NCI-H774 (cell line): ENCODE results near the gene SCIN.
"Not testable (repeated sequence)": the region's sequence is repeated elsewhere in the genome, so short reads cannot be mapped to it uniquely, and the experiment has no call there.

ENCODE experiments used
- DNase-seq: peaks from one replicate; lab custom pipeline; 2025; lab: John Stamatoyannopoulos, UW

Gene SCIN

DNA sequence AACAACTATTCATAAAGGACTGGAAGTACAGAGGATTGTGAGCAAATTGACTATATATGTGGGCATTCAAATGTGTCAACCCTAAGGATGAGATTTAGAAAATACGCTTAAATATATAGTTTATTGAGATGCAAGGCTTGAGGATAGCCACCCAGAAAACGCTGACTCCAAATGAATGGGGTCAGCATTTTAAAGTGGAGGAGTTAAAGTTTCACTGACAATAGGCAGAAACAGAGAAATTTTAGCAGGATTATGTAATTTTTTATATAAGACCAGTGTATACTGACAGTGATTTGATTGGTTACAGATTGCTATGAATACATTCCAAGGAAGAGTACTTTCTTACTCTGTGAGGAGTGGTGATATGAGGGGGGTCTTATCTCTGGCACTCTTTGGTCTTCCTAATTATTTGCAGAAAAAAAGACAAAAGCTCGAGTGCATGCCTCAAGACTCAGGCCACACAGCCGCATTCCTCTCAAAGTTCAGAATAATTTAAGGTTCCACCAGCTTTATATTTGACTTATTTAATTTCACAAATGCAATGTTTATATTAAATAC, 78.3 kb downstream of the SCIN start:
- DNase-seq, result no peak

DNA sequence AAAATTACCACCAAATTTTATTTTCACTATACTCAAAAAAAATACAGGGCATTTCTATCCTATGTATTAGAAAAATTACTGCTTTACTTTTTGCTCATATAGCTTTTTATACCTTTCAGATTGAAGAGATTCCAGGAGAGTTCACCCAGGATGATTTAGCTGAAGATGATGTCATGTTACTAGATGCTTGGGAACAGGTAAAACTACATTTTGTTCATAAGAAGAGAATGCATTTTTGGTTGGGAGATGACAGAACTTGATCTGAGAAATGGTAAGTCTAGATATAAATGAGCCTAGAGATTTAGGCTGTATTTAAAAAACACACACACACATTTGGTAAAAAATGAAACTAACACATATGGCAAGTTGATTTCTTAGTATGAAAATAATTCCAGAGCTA, 78.8 kb downstream of the SCIN start:
- no peak for DNase-seq

DNA sequence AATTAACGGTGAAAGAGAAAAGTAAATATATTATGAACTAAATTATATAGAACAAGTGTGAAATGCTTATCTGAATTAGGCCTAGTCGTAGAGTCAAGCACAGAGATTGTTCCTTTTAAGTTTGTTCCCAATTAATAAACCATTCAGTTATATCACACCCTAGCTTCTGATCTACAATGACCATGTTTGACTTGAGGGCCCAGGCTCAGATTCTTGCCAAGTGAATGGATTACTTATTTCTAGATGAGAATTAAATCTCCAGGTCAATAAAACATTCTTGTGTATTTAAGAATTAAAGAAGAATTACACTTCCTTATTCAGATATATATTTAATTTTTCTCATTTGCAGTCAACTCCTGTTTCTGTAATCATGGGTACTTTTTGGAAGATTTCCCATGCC, 79.6 kb downstream of the SCIN start:
- DNase-seq, result no peak

DNA sequence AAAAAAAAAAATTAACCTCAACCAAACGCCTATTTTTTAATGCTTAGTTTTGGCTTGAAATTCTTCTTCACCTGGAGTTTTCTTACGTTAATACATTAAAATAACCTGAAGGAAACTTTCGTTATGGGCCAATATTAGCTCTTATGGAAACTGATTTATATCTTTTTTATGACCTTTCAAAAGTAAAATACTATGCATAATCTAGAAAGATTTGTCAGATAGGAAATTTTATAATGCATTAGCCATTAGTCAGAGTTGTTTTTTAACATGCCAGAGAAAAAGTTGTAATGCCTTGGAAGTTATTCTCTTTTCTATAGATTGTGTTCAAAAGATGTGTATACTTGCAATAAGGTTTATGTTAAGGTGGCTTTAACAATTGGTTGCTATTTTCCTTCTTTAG, 82.6 kb downstream of the SCIN start:
- DNase-seq, result no peak

DNA sequence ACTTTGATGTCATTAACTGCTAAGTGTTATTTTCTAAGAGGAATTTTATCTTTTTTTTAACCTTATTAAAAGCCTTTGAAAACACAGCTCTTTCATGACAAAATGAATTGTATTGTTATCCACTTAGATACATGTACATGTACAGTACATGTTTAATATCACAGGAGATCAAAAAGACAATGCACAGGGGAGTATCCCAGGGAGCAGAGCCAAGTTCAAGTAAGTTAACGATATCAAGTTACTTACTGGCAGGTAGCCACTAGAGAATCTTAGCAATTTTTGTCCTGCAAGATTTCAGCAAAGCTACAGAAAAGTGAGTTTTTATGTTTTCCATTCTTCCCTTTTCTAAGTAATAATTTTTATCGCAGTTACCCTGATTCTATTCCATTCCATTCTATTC, 83.0 kb downstream of the SCIN start:
- no peak for DNase-seq

DNA sequence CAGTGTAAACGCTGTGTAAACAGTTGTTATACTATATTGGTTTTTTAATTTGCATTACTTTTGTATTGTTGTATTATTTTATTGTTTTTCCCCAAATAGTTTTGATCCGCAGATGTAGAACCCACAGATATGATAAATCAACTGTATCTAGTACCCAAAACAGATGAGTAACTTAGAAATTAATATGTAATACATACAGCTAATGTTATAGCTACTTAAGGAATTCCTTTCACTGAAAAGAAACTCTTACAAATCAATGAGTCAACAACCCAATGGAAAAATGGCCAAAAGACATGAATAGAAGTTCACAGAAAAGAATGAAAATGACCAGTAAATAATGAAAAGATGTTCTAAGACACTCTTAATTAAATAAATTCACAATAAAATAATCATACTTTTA, 84.6 kb downstream of the SCIN start:
- DNase-seq, result no peak

DNA sequence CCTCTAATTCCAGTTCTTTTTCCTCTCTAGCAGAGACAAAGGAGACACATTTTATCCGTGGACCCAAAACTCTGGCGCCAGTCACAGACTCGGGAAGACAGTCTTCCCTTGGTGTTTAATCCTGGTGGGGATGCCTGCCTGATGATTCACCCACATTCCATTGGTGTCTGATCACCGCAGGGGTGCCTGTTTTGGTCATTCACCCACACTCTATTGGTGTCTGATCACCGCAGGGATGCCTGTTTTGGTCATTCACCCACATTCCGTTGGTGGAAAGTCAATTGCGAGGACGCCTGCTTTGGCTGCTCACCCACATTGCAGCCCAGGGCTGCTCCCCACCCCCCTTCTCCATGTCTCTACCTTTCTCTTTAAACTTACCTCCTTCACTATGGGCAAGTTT, 89.9 kb downstream of the SCIN start:
- DNase-seq, result not testable (repeated sequence)

DNA sequence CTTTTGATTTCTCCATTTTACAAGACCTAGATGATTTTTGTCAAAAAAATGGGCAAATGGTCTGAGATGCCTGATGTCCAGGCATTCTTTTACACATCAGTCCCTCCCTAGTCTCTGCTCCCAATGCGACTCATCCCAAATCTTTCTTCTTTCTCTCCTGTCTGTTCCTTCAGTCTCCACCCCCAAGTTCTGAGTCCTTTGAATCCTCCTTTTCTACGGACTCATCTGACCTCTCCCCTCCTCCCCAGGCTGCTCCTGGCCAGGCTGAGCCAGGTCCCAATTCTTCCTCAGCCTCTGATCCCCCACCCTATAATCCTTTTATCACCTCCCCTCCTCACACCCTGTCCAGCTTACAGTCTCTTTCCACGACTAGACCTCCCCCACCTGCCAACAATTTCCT, 90.5 kb downstream of the SCIN start:
- DNase-seq, result not testable (repeated sequence)

DNA sequence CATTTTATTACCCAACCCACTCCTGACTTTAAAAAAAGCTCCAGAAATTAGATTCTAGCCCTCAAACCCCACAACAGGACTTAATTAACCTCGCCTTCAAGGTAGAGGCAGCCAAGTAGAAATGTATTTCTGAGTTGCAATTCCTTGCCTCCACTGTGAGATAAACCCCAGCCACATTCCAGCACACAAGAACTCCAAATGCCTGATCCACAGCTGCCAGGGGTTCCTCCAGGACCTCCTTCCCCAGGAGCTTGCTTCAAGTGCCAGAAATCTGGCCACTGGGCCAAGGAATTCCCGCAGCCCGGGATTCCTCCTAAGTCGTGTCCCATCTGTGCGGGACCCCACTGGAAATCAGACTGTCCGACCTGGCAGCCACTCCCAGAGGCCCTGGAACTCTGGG, 91.1 kb downstream of the SCIN start:
- no peak for DNase-seq

DNA sequence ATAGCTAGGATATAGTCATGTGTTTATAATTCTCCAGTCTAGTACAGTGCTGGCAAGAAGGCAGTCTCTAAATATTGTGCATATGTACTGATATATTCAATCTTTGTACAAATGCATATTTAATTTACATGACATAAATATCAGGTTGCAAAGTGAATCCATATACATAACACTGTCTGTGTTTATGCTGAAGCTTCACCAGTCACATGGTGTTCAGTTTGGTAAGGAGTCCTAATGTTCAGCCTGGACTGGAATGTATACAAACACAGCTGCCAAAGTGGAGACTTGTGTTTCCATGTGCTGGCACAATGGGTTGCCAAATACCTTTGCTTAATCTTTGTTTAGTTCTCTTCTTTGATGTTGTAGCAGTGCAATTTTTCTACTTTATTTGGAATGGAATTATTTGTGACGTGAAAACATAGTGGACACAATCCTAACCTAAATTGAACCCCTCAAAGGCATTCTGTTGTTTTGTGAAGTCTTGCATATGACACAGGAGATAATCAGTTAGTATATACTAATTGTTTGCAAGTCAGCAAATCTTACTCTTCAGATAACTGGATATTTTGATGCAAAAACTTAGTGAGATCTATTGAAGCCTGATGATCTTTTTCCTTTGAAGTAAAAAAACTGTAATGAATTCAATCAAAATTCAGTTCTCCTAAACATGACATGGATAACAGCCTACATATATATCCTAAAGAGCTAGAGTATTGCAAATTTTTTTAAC, 99.6 kb downstream of the SCIN start:
- no peak for DNase-seq

DNA sequence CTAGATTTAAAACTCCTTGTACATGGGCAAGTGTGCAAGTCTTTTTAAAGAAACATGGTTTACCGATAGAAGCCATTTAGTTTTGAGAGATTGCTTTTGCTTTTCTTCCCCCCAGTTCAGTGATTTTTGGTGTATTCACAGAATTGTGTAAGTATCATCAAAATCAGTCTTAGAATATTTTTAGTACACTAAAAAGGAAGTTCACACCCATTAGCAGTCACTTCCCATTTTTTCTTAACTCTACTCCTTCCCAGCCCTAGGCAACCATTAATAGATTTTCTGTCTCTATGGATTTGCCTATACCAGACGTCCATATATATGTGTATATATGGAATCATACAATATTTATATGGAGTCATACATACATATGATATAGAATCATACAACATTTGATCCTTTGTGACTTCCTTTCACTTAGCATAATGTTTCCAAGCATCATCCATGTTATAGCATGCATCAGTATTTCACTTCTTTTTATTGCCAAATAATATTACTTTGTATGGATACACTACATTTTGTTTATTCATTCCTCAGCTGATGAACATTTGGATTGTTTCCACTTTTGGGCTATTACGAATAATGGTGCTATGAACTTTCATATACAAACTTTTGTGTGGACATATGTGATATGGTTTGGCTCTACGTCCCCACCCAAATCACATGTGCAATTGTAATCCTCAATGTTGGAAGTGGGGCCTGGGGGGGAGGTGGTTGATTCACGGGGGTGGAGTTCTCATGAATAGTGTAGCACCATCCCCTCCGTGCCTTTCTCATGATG, 100.4 kb downstream of the SCIN start:
- DNase-seq, result no peak

DNA sequence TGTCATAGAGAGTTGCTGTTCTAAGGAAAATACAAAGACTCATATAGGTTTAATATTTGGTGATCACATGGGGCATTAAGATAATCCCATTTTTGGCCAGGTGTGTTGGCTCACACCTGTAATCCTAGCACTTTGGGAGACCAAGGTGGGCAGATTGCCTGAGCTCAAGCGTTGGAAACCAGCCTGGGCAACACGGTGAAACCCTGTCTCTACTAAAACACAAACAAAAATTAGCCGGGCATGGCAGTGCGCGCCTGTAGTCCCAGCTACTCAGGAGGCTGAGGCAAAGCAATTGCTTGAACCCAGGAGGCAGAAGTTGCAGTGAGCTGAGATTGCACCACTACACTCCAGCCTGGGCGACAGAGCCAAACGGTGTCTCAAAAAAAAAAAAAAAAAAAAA, 102.9 kb downstream of the SCIN start:
- not testable (repeated sequence) for DNase-seq

DNA sequence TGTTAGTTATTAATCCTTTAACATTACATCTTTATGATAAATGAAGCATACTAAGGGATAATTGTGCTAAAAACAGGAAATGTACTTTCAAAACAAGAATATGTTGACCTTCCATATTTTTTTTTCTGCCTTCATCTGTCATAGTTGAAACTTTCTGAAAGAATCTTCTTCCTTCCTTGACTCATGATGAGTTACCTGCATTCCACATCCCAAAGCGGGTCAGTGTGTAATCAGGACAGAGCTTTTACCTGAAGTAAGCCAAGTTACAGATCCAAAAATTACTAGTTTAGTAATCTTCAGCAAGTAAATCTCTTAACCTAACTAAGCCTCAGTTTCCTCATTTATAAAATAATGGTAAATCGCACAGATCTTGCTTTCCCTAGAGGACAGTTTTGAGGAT, 103.5 kb downstream of the SCIN start:
- no peak for DNase-seq

DNA sequence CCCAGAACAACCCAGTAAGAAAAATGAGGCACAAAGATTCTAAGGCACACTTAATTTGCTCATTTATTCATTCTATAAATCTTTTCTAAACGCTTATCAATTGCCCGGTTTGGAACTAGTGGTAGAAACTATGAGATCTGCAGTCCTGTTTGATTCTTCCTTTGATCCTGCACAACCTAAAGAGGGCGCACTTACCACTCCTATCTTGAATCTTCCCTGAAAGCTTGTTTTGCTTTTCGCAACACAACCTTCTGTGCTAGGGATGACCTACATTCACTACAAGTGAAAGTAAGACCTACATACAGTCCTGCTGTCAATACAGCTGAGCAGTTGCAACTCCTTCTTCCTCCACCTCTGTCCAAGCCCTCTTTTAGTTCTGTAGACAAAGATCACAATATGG, 104.3 kb downstream of the SCIN start:
- DNase-seq, result no peak

DNA sequence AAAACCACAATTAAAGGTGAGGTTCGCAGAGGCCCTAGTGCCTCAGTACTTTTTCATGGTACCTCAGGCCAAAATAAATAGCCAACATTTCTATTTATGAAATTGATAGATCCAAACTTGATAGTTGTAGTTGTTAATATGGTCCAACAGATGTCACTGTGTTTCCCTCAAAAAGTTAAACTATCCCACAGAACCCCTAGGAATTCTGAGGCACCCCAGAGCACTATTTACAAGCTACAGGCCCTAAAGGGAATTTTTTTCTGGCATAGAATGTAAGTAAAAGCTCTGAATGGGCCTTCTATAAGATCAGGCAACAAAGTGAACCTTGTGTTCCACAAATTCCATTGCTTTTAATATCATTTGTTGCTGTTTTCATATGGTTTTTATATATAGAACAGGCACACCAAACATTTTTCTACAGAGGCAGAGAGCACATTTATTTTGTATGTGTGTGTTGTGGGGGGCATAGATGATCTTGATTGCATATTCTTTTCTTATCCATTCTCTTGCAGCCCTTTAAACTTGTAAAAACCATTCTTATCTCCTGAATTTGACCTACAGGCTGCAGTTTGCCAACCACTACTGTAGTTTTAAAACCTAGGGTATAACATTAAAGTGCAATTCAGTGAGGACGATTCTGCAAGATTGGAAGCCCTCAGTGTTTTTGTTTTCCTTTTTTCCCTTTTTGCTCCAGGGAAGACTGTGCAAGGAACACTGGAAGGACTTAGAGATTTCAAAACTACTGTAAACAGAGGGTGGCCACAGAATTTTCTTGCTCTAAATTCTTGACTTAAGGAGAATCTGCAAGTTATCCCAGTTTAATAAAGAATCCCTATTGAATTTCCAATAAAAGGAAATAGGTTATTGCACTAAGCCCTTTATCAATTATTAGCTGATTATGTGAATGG, 113.4 kb downstream of the SCIN start:
- no peak for DNase-seq

DNA sequence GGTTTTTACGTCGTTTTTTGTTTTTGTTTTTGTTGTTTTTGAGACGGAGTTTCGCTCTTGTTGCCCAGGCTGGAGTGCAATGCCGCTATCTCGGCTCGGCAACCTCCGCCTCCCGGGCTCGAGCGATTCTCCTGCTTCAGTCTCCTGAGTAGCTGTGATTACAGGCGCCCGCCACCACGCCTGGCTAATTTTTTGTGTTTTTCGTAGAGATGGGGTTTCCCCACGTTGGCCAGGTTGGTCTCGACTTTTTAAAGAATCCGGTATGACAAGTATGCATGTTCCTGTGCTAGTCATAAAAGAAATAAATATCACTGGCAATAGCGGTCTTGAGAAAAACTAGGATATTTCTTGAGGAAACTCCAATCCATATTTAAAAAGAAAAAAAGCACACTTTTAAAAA, 114.2 kb downstream of the SCIN start:
- DNase-seq, result no peak

DNA sequence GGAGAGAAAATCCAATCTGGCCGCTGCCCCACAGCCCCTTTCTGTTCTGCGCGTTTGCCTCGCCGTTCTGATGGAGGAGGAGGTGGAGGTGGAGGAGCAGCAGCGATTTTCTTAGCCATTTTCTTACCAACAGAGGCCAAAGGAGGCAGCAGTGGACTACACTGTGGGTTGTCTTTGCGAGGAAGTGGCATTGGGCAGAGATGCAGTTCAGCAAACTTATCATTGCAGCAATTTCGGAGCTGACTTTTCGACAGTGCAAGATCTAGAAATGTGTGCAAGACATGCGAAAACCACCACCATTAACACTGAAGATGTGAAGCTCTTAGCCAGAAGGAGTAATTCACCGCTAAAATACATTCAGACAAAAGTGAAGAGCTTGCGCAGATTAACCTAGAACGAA, 115.0 kb downstream of the SCIN start:
- no peak for DNase-seq

DNA sequence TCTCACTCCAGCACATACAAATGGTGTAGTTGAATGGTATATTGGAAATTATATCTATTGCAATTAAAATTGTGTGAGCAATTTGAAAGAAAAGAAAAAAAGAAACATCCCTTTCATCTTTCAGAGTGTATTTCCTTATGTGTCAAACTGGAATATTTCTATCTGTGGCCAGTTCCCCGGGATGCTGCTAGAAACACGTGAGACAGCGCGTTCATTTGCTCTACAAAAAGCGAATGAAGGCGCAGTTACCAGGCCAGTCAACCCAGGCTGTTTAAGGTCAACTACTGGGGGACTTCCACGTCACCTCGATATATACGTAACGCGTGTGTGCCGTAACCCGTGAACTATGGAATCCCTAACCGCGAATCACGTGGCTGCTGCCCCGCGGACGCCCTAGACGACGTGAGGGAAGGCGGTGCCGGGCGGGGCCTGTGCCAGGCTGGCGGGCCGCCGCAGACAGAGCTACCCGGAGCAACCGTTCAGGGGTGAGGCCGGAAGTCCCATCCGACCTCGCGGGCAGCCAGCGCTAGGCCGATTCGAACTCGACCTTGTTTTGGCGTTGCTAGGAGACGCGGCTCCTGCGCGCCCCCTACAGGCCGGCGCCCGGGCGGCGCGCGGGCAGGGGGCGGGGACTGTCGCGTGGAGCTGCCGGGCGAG, 115.8 kb downstream of the SCIN start:
- peak; percentile 95 for DNase-seq

DNA sequence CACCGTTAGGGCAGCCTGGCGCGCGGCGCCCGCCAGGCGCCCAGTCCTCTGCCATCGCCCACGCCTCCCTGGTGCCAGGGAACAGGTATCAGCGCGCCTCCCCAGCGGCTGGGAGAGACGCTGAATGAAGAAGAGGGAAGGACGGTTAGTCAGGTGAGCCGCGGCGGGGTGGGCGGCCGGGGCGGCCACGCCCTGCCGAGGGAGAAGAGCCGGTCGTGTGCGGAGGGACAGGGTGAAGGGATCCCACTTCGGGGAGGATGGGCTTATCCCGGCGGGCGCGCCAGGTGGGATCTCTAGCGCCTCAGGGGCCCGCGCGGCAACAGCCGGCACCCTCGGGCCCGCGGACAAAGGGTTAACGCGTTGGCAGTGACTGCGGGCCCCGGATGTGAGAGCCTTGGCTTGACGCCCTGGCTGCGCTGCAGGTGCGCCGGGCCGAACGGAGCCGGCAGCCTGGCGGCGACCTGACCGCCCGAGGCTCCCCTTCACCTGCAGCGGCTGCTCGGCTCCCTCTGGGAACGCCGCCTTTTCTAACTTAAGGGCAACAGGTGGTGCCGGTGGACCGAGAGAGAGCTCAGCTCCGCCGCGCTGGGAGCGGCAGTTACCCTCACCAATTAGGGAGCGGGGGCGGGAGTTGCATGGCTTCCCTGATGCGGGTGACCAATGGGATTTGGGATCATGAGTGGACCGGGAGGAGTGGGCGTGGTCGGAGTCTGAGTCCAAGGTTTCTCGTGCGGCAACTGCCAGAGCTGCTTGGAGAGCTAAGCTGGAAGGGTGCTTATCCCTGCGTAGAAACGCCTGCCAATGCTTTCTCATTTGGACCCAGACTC, 116.6 kb downstream of the SCIN start, which contains the start of gene ARL4A:
TSS of gene ARL4A (plus strand) at position 743 of the 827 bp plus-strand sequence. CDS start 622 bp downstream, outside the sequence.
- peak; percentile 97 for DNase-seq

DNA sequence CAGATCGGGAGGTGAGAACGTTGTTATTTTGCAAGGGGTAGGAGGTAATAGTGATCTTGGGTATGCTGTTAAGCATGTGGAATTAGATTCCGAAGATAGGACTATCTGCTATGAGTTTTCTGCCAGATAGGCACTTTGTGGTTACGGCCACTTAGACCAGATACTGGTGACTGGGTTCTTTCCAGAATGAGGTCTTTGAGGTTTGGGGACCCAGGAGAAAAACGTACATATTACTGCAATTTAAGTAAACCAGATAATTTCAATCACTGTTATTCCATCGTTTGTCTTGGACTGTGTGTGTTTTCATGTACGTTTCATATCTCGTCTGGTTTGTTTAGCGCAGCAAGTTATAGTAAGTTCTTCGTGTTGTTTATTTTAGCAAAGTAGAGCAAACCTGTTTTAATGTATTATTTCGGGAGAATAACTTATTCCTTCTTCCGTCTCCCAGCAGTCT, 117.2 kb downstream of the SCIN start:
- DNase-seq, result no peak
